GM12878 (cell line): ENCODE measurements around the gene NMBR. TPM values are rescaled to one million over a fixed set of nuclear protein-coding genes. Genes with fewer than 3 reads are reported as not detected.

Source experiments
- ATAC-seq: fragments of 200-7000 bp; cut with Tn5 transposase; 3 replicates; pipeline ENCODE4 v1.9.1; 2020; ENCODE audit warnings: mild to moderate bottlenecking, moderate library complexity
- BruUV-seq: library from RNA; stranded (reverse); fragments of 400-500 nt; replicated peaks from 2 replicates; lab custom pipeline; 2021; lab: Mats Ljungman, UMichigan
- CTCF ChIA-PET: fragments of 300-600 bp; sonication (Branson Sonifier 250); formaldehyde crosslinking; extraction: SDS; loops from one replicate; lab custom pipeline; 2021; ENCODE audit warnings: inconsistent platforms; lab: Yijun Ruan, JAX
- POLR2A ChIA-PET: fragments of 350-600 bp; formaldehyde crosslinking; extraction: SDS; loops from one replicate; lab custom pipeline; 2021; ENCODE audit warnings: inconsistent platforms; lab: Charles Lee
- RAD21 ChIA-PET: fragments of 300-600 bp; sonication (Branson Sonifier 250); formaldehyde crosslinking; loops from one replicate; lab custom pipeline; 2023; ENCODE audit warnings: antibody characterized with exemption; ENCODE audit not compliant: unreplicated experiment; lab: Charles Lee
- SMC1A ChIA-PET: fragments of 300-600 bp; sonication (Branson Sonifier 250); formaldehyde crosslinking; loops from one replicate; lab custom pipeline; 2023; ENCODE audit not compliant: unreplicated experiment, uncharacterized antibody; lab: Charles Lee
- DNase-seq: peaks from one replicate; pipeline ENCODE4 v3.0.0-alpha.2; 2011; ENCODE audit warnings: low read depth, low spot score
- FAIRE-seq: peaks from 3 replicates; lab custom pipeline; 2011; peaks lifted over from hg19 to GRCh38; lab: Jason Lieb, UNC
- H2AFZ ChIP-seq: 2 replicates; pipeline ENCODE4 v1.6.0; 2011; ENCODE audit warnings: low read depth, low read length, control low read depth; ENCODE audit not compliant: control insufficient read depth
- H3K27ac ChIP-seq: 2 replicates; pipeline ENCODE4 v1.5.1; 2011; ENCODE audit warnings: control low read depth; ENCODE audit not compliant: control insufficient read depth, insufficient read depth
- H3K27me3 ChIP-seq, 2 experiments: replicated peaks in 1 of 2; 2 replicates each; pipeline versions ENCODE4 v1.6.0 to v1.6.1; 2011; ENCODE audit warnings: low read length in 1 of 2; ENCODE audit not compliant: control insufficient read depth in 2 of 2, insufficient read depth in 2 of 2
- H3K36me3 ChIP-seq, 2 experiments: 2 replicates each; pipeline ENCODE4 v1.5.1; 2011; ENCODE audit warnings: low read length in 1 of 2; ENCODE audit not compliant: control insufficient read depth in 2 of 2, insufficient read depth in 2 of 2
- H3K4me1 ChIP-seq: 2 replicates; pipeline ENCODE4 v1.6.1; 2011; ENCODE audit warnings: mild to moderate bottlenecking, low read length, moderate library complexity, mixed read lengths; ENCODE audit not compliant: control insufficient read depth, insufficient read depth
- H3K4me2 ChIP-seq: 2 replicates; pipeline ENCODE4 v1.6.0; 2011; ENCODE audit warnings: control low read depth; ENCODE audit not compliant: control insufficient read depth, insufficient read depth
- H3K4me3 ChIP-seq: fragments of 200-600 bp; sonication (generic); 2 replicates; pipeline ENCODE4 v1.5.1; 2016
- H3K79me2 ChIP-seq: 2 replicates; pipeline ENCODE4 v1.6.0; 2011; ENCODE audit warnings: low read length; ENCODE audit not compliant: control insufficient read depth, insufficient read depth
- H3K9ac ChIP-seq: 2 replicates; pipeline ENCODE4 v1.8.0; 2011; ENCODE audit warnings: low read length, control low read depth, mixed read lengths; ENCODE audit not compliant: control insufficient read depth, insufficient read depth
- H3K9me3 ChIP-seq: replicated peaks from 3 replicates; pipeline ENCODE4 v1.5.1; 2011; ENCODE audit warnings: mild to moderate bottlenecking, low read length; ENCODE audit not compliant: control insufficient read depth, insufficient read depth
- H4K20me1 ChIP-seq: 2 replicates; pipeline ENCODE4 v1.6.0; 2011; ENCODE audit not compliant: control insufficient read depth, insufficient read depth
- BRCA1 ChIP-seq: IDR thresholded peaks from 2 replicates; pipeline ENCODE4 v1.6.1; 2011; ENCODE audit warnings: low read depth, low read length, improper control_type of control experiment
- CHD1 ChIP-seq: IDR thresholded peaks from 2 replicates; pipeline ENCODE4 v1.6.1; 2012; ENCODE audit warnings: low read depth, low read length, improper control_type of control experiment
- KDM1A ChIP-seq: fragments of 200-600 bp; sonication (generic); IDR thresholded peaks from 2 replicates; pipeline ENCODE4 v1.6.1; 2016; ENCODE audit warnings: borderline replicate concordance
- POLR2AphosphoS2 ChIP-seq: IDR thresholded peaks from 2 replicates; pipeline ENCODE4 v1.6.1; 2011; ENCODE audit warnings: low read depth, mild to moderate bottlenecking, low read length, improper control_type of control experiment, moderate library complexity
- WGBS: methylation state at CpG from one replicate; pipeline ENCODE4 v1.1.6; 2016; ENCODE audit warnings: low lambda C conversion rate; ENCODE audit not compliant: insufficient replicate concordance, insufficient coverage; ENCODE audit errors: missing lambda C conversion rate; 5-methylcytosine and 5-hydroxymethylcytosine counted together
- in situ Hi-C: fragments of 300-500 bp; cut with MboI; formaldehyde crosslinking; loops from 9 replicates; pipeline ENCODE4 v1.14.3; 2018; ENCODE audit warnings: mixed read lengths
- intact Hi-C: fragments of 100-400 bp; cut with micrococcal nuclease; formaldehyde crosslinking; loops from one replicate; pipeline ENCODE4 v1.14.2; 2022; ENCODE audit not compliant: unreplicated experiment
- polyA plus RNA-seq, 11 experiments: library from polyadenylated mRNA; depleted of rRNA in 4 of 11; unstranded in 6 of 11; stranded (reverse) in 5 of 11; fragments of >200 nt; fragmentation: Nextera tagmentation in 4 of 11; fragmentation: Illumina TruSeq in 1 of 11; extraction: Ambion mirVana in 4 of 11; extraction: Trizol in 1 of 11; gene quantifications; 1 replicate in 1 of 11; 2 replicates in 10 of 11; pipeline versions ENCODE4 v1.2.1 to v1.2.3, GENCODE V29; 2011 to 2016; ENCODE audit warnings: inconsistent platforms in 2 of 11, missing spikeins in 2 of 11, low read depth in 1 of 11
- total RNA-seq, 4 experiments: library from RNA; depleted of rRNA in 3 of 4; stranded (reverse); fragments of >200 nt in 3 of 4; fragmentation: Illumina TruSeq in 1 of 4; extraction: Trizol in 1 of 4; gene quantifications; 2 replicates each; pipeline versions ENCODE4 v1.2.1 to v1.2.3, GENCODE V29; 2013 to 2021
- TF ChIP-seq, protein P1 (sequence below), 3 experiments: IDR thresholded peaks in 2 of 3; conservative IDR thresholded peaks in 1 of 3; 2 replicates each; pipeline ENCODE4 v1.5.1; 2011; ENCODE audit warnings: low read depth in 3 of 3, low read length in 3 of 3, mild to moderate bottlenecking in 3 of 3, control low read depth in 2 of 3, moderate library complexity in 2 of 3, inconsistent platforms in 1 of 3, mixed read lengths in 1 of 3; ENCODE audit not compliant: control insufficient read depth in 2 of 3, insufficient read depth in 1 of 3; ENCODE audit errors: extremely low read depth in 1 of 3
- TF ChIP-seq, protein P2 (sequence below): IDR thresholded peaks from 2 replicates; pipeline ENCODE4 v1.6.1; 2012; ENCODE audit warnings: low read depth, low read length, improper control_type of control experiment
- TF ChIP-seq, protein P3 (sequence below): IDR thresholded peaks from 2 replicates; pipeline ENCODE4 v1.6.1; 2012; ENCODE audit warnings: improper control_type of control experiment, low read depth, low read length; ENCODE audit not compliant: insufficient replicate concordance
- TF ChIP-seq, protein P4 (sequence below): fragments of 450-650 bp; IDR thresholded peaks from 2 replicates; pipeline ENCODE4 v1.6.1; 2016; ENCODE audit warnings: mild to moderate bottlenecking

NMBR gene
- total and polyA plus RNA-seq, 10 of the 15 experiments (the other 5 are each of a cell fraction or from before 2014, with no cell fraction given), result not detected

DNA sequence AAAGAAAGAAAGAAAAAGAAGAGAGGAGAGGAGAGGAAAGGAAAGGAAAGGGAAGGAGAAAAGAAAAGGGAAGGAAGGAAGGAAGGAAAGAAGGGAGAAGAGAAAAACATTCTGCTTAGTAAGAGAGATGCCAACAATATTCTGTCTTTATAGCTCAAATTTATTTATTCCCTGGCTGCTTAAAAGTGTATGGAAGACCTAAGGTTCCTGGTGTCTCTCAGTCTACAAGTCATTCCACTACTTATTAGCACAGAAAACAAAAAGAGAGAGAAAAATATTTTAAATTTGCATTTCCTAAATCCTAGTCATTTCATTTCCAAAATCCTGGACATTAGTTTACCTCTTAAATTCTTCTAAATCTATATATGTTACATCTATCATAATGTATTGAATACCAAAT lies 67.8 kb downstream of the NMBR start (continued):
- TF ChIP-seq, protein P1, sequence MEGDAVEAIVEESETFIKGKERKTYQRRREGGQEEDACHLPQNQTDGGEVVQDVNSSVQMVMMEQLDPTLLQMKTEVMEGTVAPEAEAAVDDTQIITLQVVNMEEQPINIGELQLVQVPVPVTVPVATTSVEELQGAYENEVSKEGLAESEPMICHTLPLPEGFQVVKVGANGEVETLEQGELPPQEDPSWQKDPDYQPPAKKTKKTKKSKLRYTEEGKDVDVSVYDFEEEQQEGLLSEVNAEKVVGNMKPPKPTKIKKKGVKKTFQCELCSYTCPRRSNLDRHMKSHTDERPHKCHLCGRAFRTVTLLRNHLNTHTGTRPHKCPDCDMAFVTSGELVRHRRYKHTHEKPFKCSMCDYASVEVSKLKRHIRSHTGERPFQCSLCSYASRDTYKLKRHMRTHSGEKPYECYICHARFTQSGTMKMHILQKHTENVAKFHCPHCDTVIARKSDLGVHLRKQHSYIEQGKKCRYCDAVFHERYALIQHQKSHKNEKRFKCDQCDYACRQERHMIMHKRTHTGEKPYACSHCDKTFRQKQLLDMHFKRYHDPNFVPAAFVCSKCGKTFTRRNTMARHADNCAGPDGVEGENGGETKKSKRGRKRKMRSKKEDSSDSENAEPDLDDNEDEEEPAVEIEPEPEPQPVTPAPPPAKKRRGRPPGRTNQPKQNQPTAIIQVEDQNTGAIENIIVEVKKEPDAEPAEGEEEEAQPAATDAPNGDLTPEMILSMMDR (IDR thresholded peaks at IDR 0.05 in 2 of 3, conservative IDR thresholded peaks at IDR 0.05 in 1 of 3; ENCODE audit: control insufficient read depth in 2 of 3, extremely low read depth in 1 of 3, insufficient read depth in 1 of 3, low read depth in 3 of 3, low read length in 3 of 3), result no peak
- no peak for TF ChIP-seq KDM1A
- no peak for TF ChIP-seq POLR2AphosphoS2
- TF ChIP-seq, protein P2, sequence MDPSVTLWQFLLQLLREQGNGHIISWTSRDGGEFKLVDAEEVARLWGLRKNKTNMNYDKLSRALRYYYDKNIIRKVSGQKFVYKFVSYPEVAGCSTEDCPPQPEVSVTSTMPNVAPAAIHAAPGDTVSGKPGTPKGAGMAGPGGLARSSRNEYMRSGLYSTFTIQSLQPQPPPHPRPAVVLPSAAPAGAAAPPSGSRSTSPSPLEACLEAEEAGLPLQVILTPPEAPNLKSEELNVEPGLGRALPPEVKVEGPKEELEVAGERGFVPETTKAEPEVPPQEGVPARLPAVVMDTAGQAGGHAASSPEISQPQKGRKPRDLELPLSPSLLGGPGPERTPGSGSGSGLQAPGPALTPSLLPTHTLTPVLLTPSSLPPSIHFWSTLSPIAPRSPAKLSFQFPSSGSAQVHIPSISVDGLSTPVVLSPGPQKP, result no peak

DNA sequence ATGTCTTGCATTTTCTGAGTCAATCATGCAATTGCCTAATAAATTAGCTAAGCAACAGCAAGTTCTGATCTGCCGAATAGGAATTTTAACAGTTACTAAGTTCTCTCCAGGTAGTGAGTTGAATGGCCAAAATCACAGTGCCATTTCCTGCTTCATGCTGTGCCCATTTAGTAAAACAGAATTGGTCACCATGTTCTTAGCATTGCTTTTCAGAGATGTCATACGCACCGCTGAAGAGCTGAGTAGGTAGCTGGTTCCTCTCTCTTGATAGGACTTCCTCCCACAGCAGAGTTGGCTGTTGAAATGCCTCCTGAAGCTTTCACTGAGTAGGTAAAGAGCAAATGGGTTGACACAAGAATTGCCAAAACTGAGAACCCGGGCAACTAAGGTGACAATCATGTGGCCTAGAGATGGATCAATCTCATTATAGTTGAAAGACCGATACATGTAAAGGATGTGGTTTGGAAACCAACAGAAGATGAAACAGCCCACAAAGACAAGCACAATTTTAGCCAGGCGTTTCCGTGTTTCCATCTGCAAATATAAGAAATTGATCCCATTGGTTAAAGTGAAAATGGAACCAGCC lies 71.3 kb downstream of the NMBR start:
- intact Hi-C loops, result no loop called here
- 41% methylated on average over 7 of the region's 7 CpGs for WGBS

More for the DNA sequence above, 71.3 kb downstream of the NMBR start:
- TF ChIP-seq, protein P3, sequence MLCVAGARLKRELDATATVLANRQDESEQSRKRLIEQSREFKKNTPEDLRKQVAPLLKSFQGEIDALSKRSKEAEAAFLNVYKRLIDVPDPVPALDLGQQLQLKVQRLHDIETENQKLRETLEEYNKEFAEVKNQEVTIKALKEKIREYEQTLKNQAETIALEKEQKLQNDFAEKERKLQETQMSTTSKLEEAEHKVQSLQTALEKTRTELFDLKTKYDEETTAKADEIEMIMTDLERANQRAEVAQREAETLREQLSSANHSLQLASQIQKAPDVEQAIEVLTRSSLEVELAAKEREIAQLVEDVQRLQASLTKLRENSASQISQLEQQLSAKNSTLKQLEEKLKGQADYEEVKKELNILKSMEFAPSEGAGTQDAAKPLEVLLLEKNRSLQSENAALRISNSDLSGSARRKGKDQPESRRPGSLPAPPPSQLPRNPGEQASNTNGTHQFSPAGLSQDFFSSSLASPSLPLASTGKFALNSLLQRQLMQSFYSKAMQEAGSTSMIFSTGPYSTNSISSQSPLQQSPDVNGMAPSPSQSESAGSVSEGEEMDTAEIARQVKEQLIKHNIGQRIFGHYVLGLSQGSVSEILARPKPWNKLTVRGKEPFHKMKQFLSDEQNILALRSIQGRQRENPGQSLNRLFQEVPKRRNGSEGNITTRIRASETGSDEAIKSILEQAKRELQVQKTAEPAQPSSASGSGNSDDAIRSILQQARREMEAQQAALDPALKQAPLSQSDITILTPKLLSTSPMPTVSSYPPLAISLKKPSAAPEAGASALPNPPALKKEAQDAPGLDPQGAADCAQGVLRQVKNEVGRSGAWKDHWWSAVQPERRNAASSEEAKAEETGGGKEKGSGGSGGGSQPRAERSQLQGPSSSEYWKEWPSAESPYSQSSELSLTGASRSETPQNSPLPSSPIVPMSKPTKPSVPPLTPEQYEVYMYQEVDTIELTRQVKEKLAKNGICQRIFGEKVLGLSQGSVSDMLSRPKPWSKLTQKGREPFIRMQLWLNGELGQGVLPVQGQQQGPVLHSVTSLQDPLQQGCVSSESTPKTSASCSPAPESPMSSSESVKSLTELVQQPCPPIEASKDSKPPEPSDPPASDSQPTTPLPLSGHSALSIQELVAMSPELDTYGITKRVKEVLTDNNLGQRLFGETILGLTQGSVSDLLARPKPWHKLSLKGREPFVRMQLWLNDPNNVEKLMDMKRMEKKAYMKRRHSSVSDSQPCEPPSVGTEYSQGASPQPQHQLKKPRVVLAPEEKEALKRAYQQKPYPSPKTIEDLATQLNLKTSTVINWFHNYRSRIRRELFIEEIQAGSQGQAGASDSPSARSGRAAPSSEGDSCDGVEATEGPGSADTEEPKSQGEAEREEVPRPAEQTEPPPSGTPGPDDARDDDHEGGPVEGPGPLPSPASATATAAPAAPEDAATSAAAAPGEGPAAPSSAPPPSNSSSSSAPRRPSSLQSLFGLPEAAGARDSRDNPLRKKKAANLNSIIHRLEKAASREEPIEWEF, result no peak
- TF ChIP-seq, protein P4, sequence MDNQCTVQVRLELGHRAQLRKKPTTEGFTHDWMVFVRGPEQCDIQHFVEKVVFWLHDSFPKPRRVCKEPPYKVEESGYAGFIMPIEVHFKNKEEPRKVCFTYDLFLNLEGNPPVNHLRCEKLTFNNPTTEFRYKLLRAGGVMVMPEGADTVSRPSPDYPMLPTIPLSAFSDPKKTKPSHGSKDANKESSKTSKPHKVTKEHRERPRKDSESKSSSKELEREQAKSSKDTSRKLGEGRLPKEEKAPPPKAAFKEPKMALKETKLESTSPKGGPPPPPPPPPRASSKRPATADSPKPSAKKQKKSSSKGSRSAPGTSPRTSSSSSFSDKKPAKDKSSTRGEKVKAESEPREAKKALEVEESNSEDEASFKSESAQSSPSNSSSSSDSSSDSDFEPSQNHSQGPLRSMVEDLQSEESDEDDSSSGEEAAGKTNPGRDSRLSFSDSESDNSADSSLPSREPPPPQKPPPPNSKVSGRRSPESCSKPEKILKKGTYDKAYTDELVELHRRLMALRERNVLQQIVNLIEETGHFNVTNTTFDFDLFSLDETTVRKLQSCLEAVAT, result no peak
- TF ChIP-seq POLR2AphosphoS2, result no peak
- TF ChIP-seq CHD1, result no peak
- TF ChIP-seq BRCA1, result no peak
- TF ChIP-seq, all 136 proteins: peak for 0
- ChIA-PET POLR2A (no interaction called here), SMC1A (interaction anchor here (1.2 kb wide), 1 partner anchor 17 kb away, joined by 3 read pairs; no protein-coding TSS in a partner anchor), RAD21 (no interaction called here), CTCF (no interaction called here)
- Histone ChIP-seq H3K27ac (no peak overlapping the region), H3K4me1 (no peaks in the 10 kb centered on the region), H3K27me3 (no peaks in the 10 kb centered on the region), H2AFZ (no peak overlapping the region), H3K4me2 (no peak overlapping the region), H3K79me2 (no peaks in the 10 kb centered on the region), H3K9me3 (no peaks in the 10 kb centered on the region), H4K20me1 (no peaks in the 10 kb centered on the region), H3K9ac (no peak overlapping the region), H3K4me3 (no peak overlapping the region), H3K36me3 (no peaks in the 10 kb centered on the region)
- in situ Hi-C loops, result no loop called here
- DNase-seq (no peak), FAIRE-seq (no peak), ATAC-seq (peak; percentile 40)
- BruUV-seq, result no TSS peak
